SKM-1 (cell line): ENCODE data around the gene SPACA5.
A peak's percentile ranks its signal among the peaks of the same experiment; 100 is the strongest.
"Not testable (repeated sequence)": the region's sequence is repeated elsewhere in the genome, so short reads cannot be mapped to it uniquely, and the experiment has no call there.

Experiments used
- DNase-seq: peaks from one replicate; lab custom pipeline; 2025; ENCODE audit not compliant: unreplicated experiment; lab: John Stamatoyannopoulos, UW

SPACA5 gene

GRCh38 chrX:48006688-48007087 lies at the start of gene SPACA5:
SPACA5 (plus strand) TSS chrX:48006988; CDS start chrX:48007803, 815 bp downstream.
- not testable (repeated sequence) for DNase-seq

GRCh38 chrX:47958206-47958605 lies 48.6 kb upstream of the SPACA5 start:
- not testable (repeated sequence) for DNase-seq

GRCh38 chrX:47958761-47959342 lies 47.9 kb upstream of the SPACA5 start:
- no peak for DNase-seq

GRCh38 chrX:47960406-47960805 lies 46.4 kb upstream of the SPACA5 start:
- no peak for DNase-seq

GRCh38 chrX:47961830-47962229 lies 45.0 kb upstream of the SPACA5 start:
- not testable (repeated sequence) for DNase-seq

- not testable (repeated sequence) for DNase-seq
These were observed 41.3 kb upstream of the SPACA5 start for GRCh38 chrX:47965526-47965925.

GRCh38 chrX:47973235-47973634 lies 33.6 kb upstream of the SPACA5 start:
- no peak for DNase-seq

GRCh38 chrX:47976254-47977151 lies 30.3 kb upstream of the SPACA5 start:
- DNase-seq, result no peak

- no peak for DNase-seq
These were observed 15.3 kb upstream of the SPACA5 start for GRCh38 chrX:47991263-47992094.

GRCh38 chrX:47992095-47992380 lies 14.8 kb upstream of the SPACA5 start:
- DNase-seq, result no peak

GRCh38 chrX:47992669-47993068 lies 14.1 kb upstream of the SPACA5 start:
- DNase-seq, result no peak

- DNase-seq, result no peak
These were observed 5.5 kb upstream of the SPACA5 start for GRCh38 chrX:48001260-48001659.

GRCh38 chrX:48002319-48002718 lies 4.5 kb upstream of the SPACA5 start:
- no peak for DNase-seq

GRCh38 chrX:48002929-48003328 lies 3.9 kb upstream of the SPACA5 start:
- no peak for DNase-seq

GRCh38 chrX:48003367-48003757 lies 3.4 kb upstream of the SPACA5 start:
- no peak for DNase-seq

- DNase-seq, result peak; percentile 43
These were observed 2.9 kb upstream of the SPACA5 start, which contains the start of gene ZNF182 for GRCh38 chrX:48003758-48004457. ZNF182 (minus strand) TSS chrX:48003989; CDS start chrX:48002609, 1,380 bp downstream.

GRCh38 chrX:48009445-48009960 lies 2.7 kb downstream of the SPACA5 start:
- DNase-seq, result not testable (repeated sequence)

GRCh38 chrX:48016583-48017310 lies 10.0 kb downstream of the SPACA5 start:
- DNase-seq, result not testable (repeated sequence)

GRCh38 chrX:48019892-48020291 lies 13.1 kb downstream of the SPACA5 start:
- not testable (repeated sequence) for DNase-seq

GRCh38 chrX:48020472-48020871 lies 13.7 kb downstream of the SPACA5 start:
- not testable (repeated sequence) for DNase-seq
